H1 (cell line): Measurements from ENCODE around the gene GPATCH4. TPM values are rescaled to one million over a fixed set of nuclear protein-coding genes. Genes with fewer than 3 reads are reported as not detected.

Source experiments
- CTCF ChIA-PET: fragments of 300-600 bp; sonication (Branson Sonifier 250); formaldehyde crosslinking; loops from one replicate; lab custom pipeline; 2021; ENCODE audit not compliant: partially characterized antibody; lab: Charles Lee
- POLR2A ChIA-PET: fragments of 300-600 bp; sonication (Branson Sonifier 250); formaldehyde crosslinking; loops from one replicate; lab custom pipeline; 2021; ENCODE audit warnings: inconsistent platforms; ENCODE audit not compliant: partially characterized antibody; lab: Charles Lee
- DNase-seq, 2 experiments: peaks; one replicate each; pipeline versions ENCODE4 v3.0.0 to v3.0.0-alpha.2; 2010 to 2022; ENCODE audit warnings: low spot score in 2 of 2, low read depth in 1 of 2, mixed read lengths in 1 of 2
- FAIRE-seq: peaks from 2 replicates; lab custom pipeline; 2011; peaks lifted over from hg19 to GRCh38; lab: Jason Lieb, UNC
- H2AFZ ChIP-seq: 2 replicates; pipeline ENCODE4 v1.8.1; 2012; ENCODE audit warnings: low read length, inconsistent platforms
- H2AK5ac ChIP-seq: 2 replicates; pipeline ENCODE4 v1.6.1; 2013; ENCODE audit warnings: low read depth, low read length
- H2BK120ac ChIP-seq: replicated peaks from 2 replicates; pipeline ENCODE3; 2013; ENCODE audit warnings: low read depth, low read length, inconsistent platforms
- H2BK12ac ChIP-seq: 2 replicates; pipeline ENCODE4 v1.6.1; 2013; ENCODE audit warnings: low read depth, low read length
- H2BK15ac ChIP-seq: 2 replicates; pipeline ENCODE4 v1.6.1; 2013; ENCODE audit warnings: low read length
- H2BK20ac ChIP-seq: 2 replicates; pipeline ENCODE4 v1.6.1; 2013; ENCODE audit warnings: low read length
- H2BK5ac ChIP-seq: 2 replicates; pipeline ENCODE4 v1.6.1; 2013; ENCODE audit warnings: low read depth, low read length
- H3K14ac ChIP-seq: 2 replicates; pipeline ENCODE4 v1.6.1; 2013; ENCODE audit warnings: inconsistent platforms; ENCODE audit not compliant: insufficient read length
- H3K18ac ChIP-seq: 2 replicates; pipeline ENCODE4 v1.6.1; 2013; ENCODE audit warnings: low read length; ENCODE audit errors: extremely low read depth
- H3K23ac ChIP-seq: 2 replicates; pipeline ENCODE4 v1.6.1; 2013; ENCODE audit warnings: inconsistent platforms; ENCODE audit not compliant: insufficient read length
- H3K23me2 ChIP-seq: 2 replicates; pipeline ENCODE4 v1.6.1; 2013; ENCODE audit warnings: low read depth, low read length
- H3K27ac ChIP-seq: 2 replicates; pipeline ENCODE4 v1.6.1; 2011; ENCODE audit warnings: low read depth, low read length, inconsistent platforms
- H3K27me3 ChIP-seq, 4 experiments: replicated peaks in 1 of 4; 1 replicate in 1 of 4; 2 replicates in 3 of 4; pipeline versions ENCODE4 v1.6.1 to v1.8.1; 2011 to 2013; ENCODE audit warnings: low read length in 3 of 4, mild to moderate bottlenecking in 3 of 4, inconsistent platforms in 2 of 4, mixed read lengths in 2 of 4, moderate library complexity in 1 of 4; ENCODE audit not compliant: control insufficient read depth in 3 of 4, insufficient read depth in 3 of 4; ENCODE audit errors: extremely low read depth in 1 of 4
- H3K36me3 ChIP-seq, 4 experiments: 2 replicates each; pipeline versions ENCODE4 v1.6.1 to v1.8.1; 2011 to 2013; ENCODE audit warnings: mild to moderate bottlenecking in 4 of 4, low read length in 3 of 4, moderate library complexity in 2 of 4, control low read depth in 1 of 4, inconsistent platforms in 1 of 4; ENCODE audit not compliant: insufficient read depth in 4 of 4, control insufficient read depth in 2 of 4
- H3K4ac ChIP-seq: replicated peaks from 2 replicates; pipeline ENCODE3; 2013; ENCODE audit warnings: low read length, low read depth, mixed read lengths, inconsistent platforms; ENCODE audit not compliant: insufficient read length
- H3K4me1 ChIP-seq, 4 experiments: replicated peaks in 1 of 4; 1 replicate in 1 of 4; 2 replicates in 3 of 4; pipeline versions ENCODE4 v1.6.1 to v1.8.1; 2011 to 2013; ENCODE audit warnings: low read length in 3 of 4, inconsistent platforms in 2 of 4, mixed read lengths in 1 of 4; ENCODE audit not compliant: insufficient read depth in 4 of 4, control insufficient read depth in 3 of 4
- H3K4me2 ChIP-seq, 2 experiments: 2 replicates each; pipeline versions ENCODE4 v1.6.1 to v1.8.1; 2011 to 2013; ENCODE audit warnings: low read depth in 2 of 2, low read length in 2 of 2, control low read depth in 1 of 2, inconsistent platforms in 1 of 2, mild to moderate bottlenecking in 1 of 2; ENCODE audit not compliant: insufficient read depth in 1 of 2
- H3K4me3 ChIP-seq, 4 experiments: fragments of 200-600, 300-600 bp in 1 of 4; sonication (generic), shearing (Covaris generic), sonication (Bioruptor Twin) in 1 of 4; 2 replicates each; pipeline versions ENCODE4 v1.5.1 to v1.8.1; 2011 to 2016; ENCODE audit warnings: low read length in 4 of 4, low read depth in 3 of 4, control low read depth in 2 of 4, inconsistent platforms in 2 of 4, mild to moderate bottlenecking in 2 of 4, mixed read lengths in 1 of 4, moderate library complexity in 1 of 4; ENCODE audit not compliant: insufficient read depth in 2 of 4; ENCODE audit errors: extremely low read depth in 1 of 4
- H3K56ac ChIP-seq: replicated peaks from 2 replicates; pipeline ENCODE3; 2013; ENCODE audit warnings: low read depth, mild to moderate bottlenecking, mixed read lengths, low read length, inconsistent platforms; ENCODE audit not compliant: insufficient read length
- H3K79me1 ChIP-seq: 2 replicates; pipeline ENCODE4 v1.6.1; 2013; ENCODE audit warnings: low read depth, low read length, control low read depth
- H3K79me2 ChIP-seq, 2 experiments: 2 replicates each; pipeline versions ENCODE4 v1.6.1 to v1.8.1; 2012 to 2013; ENCODE audit warnings: low read length in 2 of 2, mild to moderate bottlenecking in 2 of 2, inconsistent platforms in 1 of 2; ENCODE audit not compliant: insufficient read depth in 2 of 2, control insufficient read depth in 1 of 2
- H3K9ac ChIP-seq, 4 experiments: replicated peaks in 1 of 4; 1 replicate in 1 of 4; 2 replicates in 3 of 4; pipeline versions ENCODE4 v1.6.1 to v1.8.1; 2011 to 2013; ENCODE audit warnings: low read depth in 3 of 4, low read length in 3 of 4, control low read depth in 2 of 4, mild to moderate bottlenecking in 2 of 4, moderate library complexity in 2 of 4, inconsistent platforms in 1 of 4; ENCODE audit errors: extremely low read depth in 1 of 4
- H3K9me3 ChIP-seq, 2 experiments: 2 replicates each; pipeline versions ENCODE4 v1.6.1 to v1.8.1; 2012 to 2013; ENCODE audit warnings: mild to moderate bottlenecking in 2 of 2, moderate library complexity in 2 of 2, control low read depth in 1 of 2, inconsistent platforms in 1 of 2, low read depth in 1 of 2, low read length in 1 of 2, mixed read lengths in 1 of 2; ENCODE audit not compliant: insufficient read depth in 2 of 2
- H4K20me1 ChIP-seq, 2 experiments: replicated peaks in 1 of 2; 2 replicates each; pipeline versions ENCODE3 to v1.8.1; 2011 to 2013; ENCODE audit warnings: inconsistent platforms in 2 of 2, low read length in 2 of 2, mild to moderate bottlenecking in 1 of 2; ENCODE audit not compliant: insufficient read depth in 2 of 2, control insufficient read depth in 1 of 2
- H4K5ac ChIP-seq: 2 replicates; pipeline ENCODE4 v1.6.1; 2013; ENCODE audit warnings: low read length, low read depth, mixed read lengths, inconsistent platforms; ENCODE audit not compliant: insufficient read length
- H4K8ac ChIP-seq: 2 replicates; pipeline ENCODE4 v1.8.0; 2013; ENCODE audit warnings: mild to moderate bottlenecking, moderate library complexity, low read length, inconsistent platforms; ENCODE audit not compliant: insufficient read depth; ENCODE audit errors: extremely low read depth
- H4K91ac ChIP-seq: replicated peaks from 2 replicates; pipeline ENCODE3; 2013; ENCODE audit warnings: low read length, mixed read lengths, inconsistent platforms; ENCODE audit not compliant: insufficient read length
- BACH1 ChIP-seq: IDR thresholded peaks from 2 replicates; pipeline ENCODE4 v1.6.1; 2012; ENCODE audit warnings: low read length, improper control_type of control experiment
- BCL11A ChIP-seq, 2 experiments: IDR thresholded peaks; one replicate each; pipeline ENCODE4 v1.6.1; 2011; ENCODE audit warnings: low read depth in 2 of 2, low read length in 2 of 2, mild to moderate bottlenecking in 2 of 2
- HDAC2 ChIP-seq, 2 experiments: fragments of 300-600 bp in 1 of 2; sonication (generic) in 1 of 2; IDR thresholded peaks; 2 replicates each; pipeline ENCODE4 v1.6.1; 2011 to 2012; ENCODE audit warnings: low read depth in 2 of 2, low read length in 2 of 2, mild to moderate bottlenecking in 2 of 2, moderate library complexity in 2 of 2, borderline replicate concordance in 1 of 2, inconsistent platforms in 1 of 2
- NRF1 ChIP-seq: IDR thresholded peaks from 2 replicates; pipeline ENCODE4 v1.6.1; 2011; ENCODE audit warnings: mild to moderate bottlenecking, low read depth, low read length, improper control_type of control experiment
- RXRA ChIP-seq: IDR thresholded peaks from 2 replicates; pipeline ENCODE4 v1.6.1; 2011; ENCODE audit warnings: low read depth, mild to moderate bottlenecking, low read length, moderate library complexity; ENCODE audit not compliant: insufficient read depth
- SIN3A ChIP-seq, 2 experiments: IDR thresholded peaks in 1 of 2; conservative IDR thresholded peaks in 1 of 2; 2 replicates each; pipeline ENCODE4 v1.6.1; 2011 to 2012; ENCODE audit warnings: low read length in 2 of 2, improper control_type of control experiment in 1 of 2, low read depth in 1 of 2, mild to moderate bottlenecking in 1 of 2
- ZNF274 ChIP-seq: IDR thresholded peaks from 2 replicates; pipeline ENCODE4 v1.7.0; 2012; ENCODE audit warnings: low read length, borderline replicate concordance; ENCODE audit errors: extremely low read depth
- WGBS, 2 experiments: shearing (Covaris generic) in 1 of 2; methylation state at CpG; one replicate each; pipeline versions ENCODE4 v1.1.6 to v1.1.7; 2013 to 2015; ENCODE audit warnings: low lambda C conversion rate in 2 of 2, mixed read lengths in 2 of 2, inconsistent platforms in 1 of 2, low coverage in 1 of 2, missing lambda C conversion rate in 1 of 2; ENCODE audit not compliant: insufficient replicate concordance in 2 of 2, insufficient coverage in 1 of 2, insufficient read length in 1 of 2; ENCODE audit errors: extremely low coverage in 1 of 2, missing lambda C conversion rate in 1 of 2; 5-methylcytosine and 5-hydroxymethylcytosine counted together
- polyA plus RNA-seq, 7 experiments: library from polyadenylated mRNA; depleted of rRNA in 3 of 7; stranded (reverse) in 5 of 7; unstranded in 2 of 7; fragments of >200 nt in 5 of 7; fragments of 200-250 nt in 2 of 7; gene quantifications; 1 replicate in 5 of 7; 2 replicates in 1 of 7; 4 replicates in 1 of 7; pipeline versions ENCODE4 v1.2.1 to v1.2.3, GENCODE V29; 2011 to 2013; ENCODE audit warnings: missing spikeins in 2 of 7, mixed read lengths in 2 of 7
- total RNA-seq: library from RNA; stranded (reverse); fragmentation: NEBNext Ultra II Directional; extraction: Animal tissue kit (Norgen Biotek cat#: 25700); gene quantifications from 2 replicates; pipeline ENCODE4 v1.2.1, GENCODE V29; 2021
- TF ChIP-seq, protein P1 (sequence below): IDR thresholded peaks from 2 replicates; pipeline ENCODE4 v1.6.1; 2011; ENCODE audit warnings: low read length, improper control_type of control experiment
- TF ChIP-seq, protein P2 (sequence below), 3 experiments: IDR thresholded peaks; 1 replicate in 2 of 3; 2 replicates in 1 of 3; pipeline versions ENCODE4 v1.5.1 to v1.6.1; 2011; ENCODE audit warnings: low read length in 3 of 3, mild to moderate bottlenecking in 3 of 3, inconsistent platforms in 2 of 3, low read depth in 1 of 3, moderate library complexity in 1 of 3; ENCODE audit not compliant: insufficient read depth in 1 of 3; ENCODE audit errors: control extremely low read depth in 1 of 3

Gene GPATCH4
- total and polyA plus RNA-seq, 2 of the 8 experiments (the other 6 are each of a cell fraction or from before 2014, with no cell fraction given): 20.5 to 47.9 TPM

DNA sequence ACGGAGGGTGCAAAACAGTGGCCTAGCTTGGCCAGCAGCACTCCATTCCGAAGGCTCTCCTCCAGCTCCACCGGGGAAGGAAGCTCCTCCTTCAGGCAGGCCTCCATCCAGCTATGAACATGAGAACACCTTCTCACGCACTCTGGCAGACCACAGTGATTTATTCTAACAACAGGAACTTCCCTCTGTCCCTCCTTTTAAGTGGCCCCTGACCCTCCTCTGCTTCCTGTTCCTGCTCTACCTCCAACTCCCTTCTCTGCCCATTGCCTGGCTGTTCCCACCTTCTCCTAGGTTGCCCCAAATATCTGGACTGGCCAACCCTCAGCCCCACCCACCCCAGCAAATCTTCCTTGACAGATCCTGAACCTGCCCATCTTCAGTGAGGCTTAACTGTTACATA is 34.8 kb downstream of the GPATCH4 start:
- no peak overlapping the region for H2BK12ac ChIP-seq
- no peak overlapping the region for H3K14ac ChIP-seq
- H3K36me3 ChIP-seq: peaks cover 7 to 13% (median 10%) of the 10 kb centered on the region in 4 experiments; a peak in 6 of 8 replicates
- H4K5ac ChIP-seq: no peak overlapping the region
- no peak overlapping the region for H3K27ac ChIP-seq
- no peaks in the 10 kb centered on the region for H3K23me2 ChIP-seq
- no peaks in the 10 kb centered on the region for H3K9me3 ChIP-seq
- H2AFZ ChIP-seq: no peak overlapping the region
- FAIRE-seq: no peak
- no peak overlapping the region for H3K56ac ChIP-seq
- H2BK120ac ChIP-seq: no peak overlapping the region
- H3K4me2 ChIP-seq: no peak overlapping the region
- H3K79me2 ChIP-seq: 0 out of 4 replicates have a peak, but pooled peaks cover 0 to 4% of the 10 kb centered on the region in 2 experiments
- H4K20me1 ChIP-seq: no peaks in the 10 kb centered on the region
- no peak overlapping the region for H2BK15ac ChIP-seq
- no peak overlapping the region for H4K8ac ChIP-seq
- H2BK20ac ChIP-seq: no peak overlapping the region
- no peak overlapping the region for H2BK5ac ChIP-seq
- H3K27me3 ChIP-seq: no peaks in the 10 kb centered on the region
- H3K4me1 ChIP-seq: no peaks in the 10 kb centered on the region
- H3K4me3 ChIP-seq: no peak overlapping the region
- ChIA-PET POLR2A (interaction anchor here (0.9 to 1.0 kb wide), 2 partner anchors 14 to 42 kb away, joined by 3 to 4 read pairs; no protein-coding TSS in a partner anchor), CTCF (interaction anchor here (0.9 to 1.0 kb wide), 2 partner anchors 52 to 607 kb away, joined by 3 read pairs; no protein-coding TSS in a partner anchor)
- no peak for DNase-seq
- no peaks in the 10 kb centered on the region; the same call in 1 of the 2 replicates for H3K79me1 ChIP-seq
- H3K23ac ChIP-seq: no peak overlapping the region
- WGBS, 2 experiments: 96% methylated on average over 4 of the region's 4 CpGs; no CpG with 5 or more reads in 1 of the 2 experiments
- no peak overlapping the region for H3K4ac ChIP-seq
- H3K18ac ChIP-seq: no peak overlapping the region
- no peak overlapping the region for H2AK5ac ChIP-seq
- no peak overlapping the region for H4K91ac ChIP-seq
- no peak overlapping the region for H3K9ac ChIP-seq
- TF ChIP-seq, protein P1, sequence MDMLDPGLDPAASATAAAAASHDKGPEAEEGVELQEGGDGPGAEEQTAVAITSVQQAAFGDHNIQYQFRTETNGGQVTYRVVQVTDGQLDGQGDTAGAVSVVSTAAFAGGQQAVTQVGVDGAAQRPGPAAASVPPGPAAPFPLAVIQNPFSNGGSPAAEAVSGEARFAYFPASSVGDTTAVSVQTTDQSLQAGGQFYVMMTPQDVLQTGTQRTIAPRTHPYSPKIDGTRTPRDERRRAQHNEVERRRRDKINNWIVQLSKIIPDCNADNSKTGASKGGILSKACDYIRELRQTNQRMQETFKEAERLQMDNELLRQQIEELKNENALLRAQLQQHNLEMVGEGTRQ: no peak
- TF ChIP-seq BACH1 (no peak), BCL11A (IDR thresholded peaks at IDR 0.05; ENCODE audit: low read depth in 2 of 2, low read length in 2 of 2) (no peak), ZNF274 (no peak), HDAC2 (IDR thresholded peaks at IDR 0.05; ENCODE audit: borderline replicate concordance in 1 of 2, low read depth in 2 of 2, low read length in 2 of 2) (no peak), SIN3A (conservative IDR thresholded peaks at IDR 0.05 in 1 of 2, IDR thresholded peaks at IDR 0.05 in 1 of 2; ENCODE audit: low read depth in 1 of 2, low read length in 2 of 2) (no peak), RXRA (no peak), NRF1 (no peak)
- TF ChIP-seq, protein P2, sequence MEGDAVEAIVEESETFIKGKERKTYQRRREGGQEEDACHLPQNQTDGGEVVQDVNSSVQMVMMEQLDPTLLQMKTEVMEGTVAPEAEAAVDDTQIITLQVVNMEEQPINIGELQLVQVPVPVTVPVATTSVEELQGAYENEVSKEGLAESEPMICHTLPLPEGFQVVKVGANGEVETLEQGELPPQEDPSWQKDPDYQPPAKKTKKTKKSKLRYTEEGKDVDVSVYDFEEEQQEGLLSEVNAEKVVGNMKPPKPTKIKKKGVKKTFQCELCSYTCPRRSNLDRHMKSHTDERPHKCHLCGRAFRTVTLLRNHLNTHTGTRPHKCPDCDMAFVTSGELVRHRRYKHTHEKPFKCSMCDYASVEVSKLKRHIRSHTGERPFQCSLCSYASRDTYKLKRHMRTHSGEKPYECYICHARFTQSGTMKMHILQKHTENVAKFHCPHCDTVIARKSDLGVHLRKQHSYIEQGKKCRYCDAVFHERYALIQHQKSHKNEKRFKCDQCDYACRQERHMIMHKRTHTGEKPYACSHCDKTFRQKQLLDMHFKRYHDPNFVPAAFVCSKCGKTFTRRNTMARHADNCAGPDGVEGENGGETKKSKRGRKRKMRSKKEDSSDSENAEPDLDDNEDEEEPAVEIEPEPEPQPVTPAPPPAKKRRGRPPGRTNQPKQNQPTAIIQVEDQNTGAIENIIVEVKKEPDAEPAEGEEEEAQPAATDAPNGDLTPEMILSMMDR (IDR thresholded peaks at IDR 0.05; ENCODE audit: control extremely low read depth in 1 of 3, insufficient read depth in 1 of 3, low read depth in 1 of 3, low read length in 3 of 3): no peak
